Liver (tissue), 9 donors: ENCODE data around the gene MAT2A. TPM values are rescaled to one million over a fixed set of nuclear protein-coding genes. Genes with fewer than 3 reads are reported as not detected.
A peak's percentile ranks its signal among the peaks of the same experiment; 100 is the strongest.

Experiments
- DNase-seq: peaks from one replicate; pipeline ENCODE4 v3.0.0-alpha.2; 2017; ENCODE audit warnings: low spot score
- H3K27ac ChIP-seq, 2 donors: one replicate each; pipeline ENCODE4 v1.7.0; 2013; ENCODE audit warnings: inconsistent platforms in 2 of 2, low read length in 2 of 2, control low read depth in 1 of 2, low read depth in 1 of 2, mild to moderate bottlenecking in 1 of 2
- H3K27me3 ChIP-seq, 4 donors: one replicate each; pipeline versions ENCODE4 v1.6.1 to v1.7.0; 2013; ENCODE audit warnings: low read length in 3 of 4, inconsistent platforms in 1 of 4, mild to moderate bottlenecking in 1 of 4, moderate library complexity in 1 of 4; ENCODE audit not compliant: control insufficient read depth in 4 of 4, insufficient read depth in 4 of 4
- H3K36me3 ChIP-seq, 4 donors: one replicate each; pipeline versions ENCODE4 v1.6.1 to v1.7.0; 2013; ENCODE audit warnings: low read length in 3 of 4, mild to moderate bottlenecking in 3 of 4, low read depth in 1 of 4, moderate library complexity in 1 of 4; ENCODE audit not compliant: control insufficient read depth in 4 of 4, insufficient read depth in 3 of 4
- H3K4me1 ChIP-seq, 4 donors: one replicate each; pipeline versions ENCODE4 v1.6.1 to v1.7.0; 2013; ENCODE audit warnings: low read length in 3 of 4, mild to moderate bottlenecking in 3 of 4, moderate library complexity in 1 of 4; ENCODE audit not compliant: control insufficient read depth in 4 of 4, insufficient read depth in 4 of 4
- H3K4me3 ChIP-seq, 3 donors: one replicate each; pipeline versions ENCODE4 v1.6.1 to v1.7.0; 2013; ENCODE audit warnings: low read length in 3 of 3, control low read depth in 1 of 3, low read depth in 1 of 3, mild to moderate bottlenecking in 1 of 3
- H3K9ac ChIP-seq, 2 donors: one replicate each; pipeline ENCODE4 v1.7.0; 2013; ENCODE audit warnings: low read length in 2 of 2, mild to moderate bottlenecking in 2 of 2, moderate library complexity in 2 of 2, control low read depth in 1 of 2, low read depth in 1 of 2
- H3K9me3 ChIP-seq, 4 donors: one replicate each; pipeline versions ENCODE4 v1.6.1 to v1.7.0; 2013; ENCODE audit warnings: low read length in 3 of 4; ENCODE audit not compliant: control insufficient read depth in 4 of 4
- CTCF ChIP-seq: fragments of 150-350 bp; IDR thresholded peaks from 2 replicates; pipeline ENCODE4 v1.5.1; 2017; ENCODE audit warnings: improper control_type of control experiment, low read depth, low read length; ENCODE audit not compliant: missing input control
- EGR1 ChIP-seq, 2 donors: IDR thresholded peaks; 2 replicates each; pipeline ENCODE4 v1.6.1; 2016 to 2018; ENCODE audit warnings: antibody characterized with exemption in 2 of 2, low read depth in 2 of 2
- FOXA1 ChIP-seq: IDR thresholded peaks from 2 replicates; pipeline ENCODE4 v1.6.1; 2016; ENCODE audit warnings: antibody characterized with exemption
- HNF4A ChIP-seq, 2 donors: conservative IDR thresholded peaks; 2 replicates each; pipeline ENCODE4 v1.6.1; 2016; ENCODE audit warnings: antibody characterized with exemption in 2 of 2, mild to moderate bottlenecking in 2 of 2
- HNF4G ChIP-seq: IDR thresholded peaks from 2 replicates; pipeline ENCODE4 v1.6.1; 2016; ENCODE audit warnings: antibody characterized with exemption
- JUND ChIP-seq, 2 donors: IDR thresholded peaks; 2 replicates each; pipeline ENCODE4 v1.6.1; 2016; ENCODE audit warnings: antibody characterized with exemption in 2 of 2
- MAX ChIP-seq: IDR thresholded peaks from 2 replicates; pipeline ENCODE4 v1.6.1; 2016; ENCODE audit warnings: antibody characterized with exemption
- NR2F2 ChIP-seq: IDR thresholded peaks from 2 replicates; pipeline ENCODE4 v1.6.1; 2016; ENCODE audit warnings: antibody characterized with exemption
- RAD21 ChIP-seq, 2 donors: IDR thresholded peaks; 2 replicates each; pipeline ENCODE4 v1.6.1; 2016; ENCODE audit warnings: antibody characterized with exemption in 2 of 2, mild to moderate bottlenecking in 2 of 2
- REST ChIP-seq: IDR thresholded peaks from 2 replicates; pipeline ENCODE4 v1.6.1; 2016; ENCODE audit warnings: antibody characterized with exemption, mild to moderate bottlenecking
- RXRA ChIP-seq, 2 donors: IDR thresholded peaks; 2 replicates each; pipeline ENCODE4 v1.6.1; 2017 to 2018; ENCODE audit warnings: antibody characterized with exemption in 2 of 2, mild to moderate bottlenecking in 1 of 2
- SP1 ChIP-seq: IDR thresholded peaks from 2 replicates; pipeline ENCODE4 v1.6.1; 2018; ENCODE audit warnings: antibody characterized with exemption, mild to moderate bottlenecking
- TAF1 ChIP-seq: conservative IDR thresholded peaks from 2 replicates; pipeline ENCODE4 v1.6.1; 2016; ENCODE audit warnings: antibody characterized with exemption, mild to moderate bottlenecking
- YY1 ChIP-seq: IDR thresholded peaks from 2 replicates; pipeline ENCODE4 v1.6.1; 2016; ENCODE audit warnings: antibody characterized with exemption, mild to moderate bottlenecking
- WGBS: extraction: QIAGEN DNeasy Blood & Tissue Kit; methylation state at CpG from one replicate; pipeline ENCODE4 v1.1.7; 2013; 5-methylcytosine and 5-hydroxymethylcytosine counted together
- polyA plus RNA-seq, 2 donors: library from polyadenylated mRNA; stranded (reverse) in 1 of 2; unstranded in 1 of 2; fragments of 200-250 nt in 1 of 2; fragments of >200 nt in 1 of 2; fragmentation: Nextera tagmentation in 1 of 2; extraction: Ambion mirVana in 1 of 2; gene quantifications; one replicate each; pipeline versions ENCODE4 v1.2.1 to v1.2.3, GENCODE V29; 2013 to 2015
- total RNA-seq, 2 donors: library from RNA; depleted of rRNA; stranded (reverse); fragments of >200 nt; gene quantifications; one replicate each; pipeline ENCODE4 v1.2.3, GENCODE V29; 2014
- TF ChIP-seq, protein P1 (sequence below): IDR thresholded peaks from 2 replicates; pipeline ENCODE4 v1.6.1; 2016; ENCODE audit warnings: antibody characterized with exemption
- TF ChIP-seq, protein P2 (sequence below): IDR thresholded peaks from 2 replicates; pipeline ENCODE4 v1.6.1; 2016; ENCODE audit warnings: antibody characterized with exemption
- donor health status: healthy.
- donor health status: healthy.
- donor health status: healthy.
- donor health status: healthy.
- donor health status: healthy.

The MAT2A gene
- total and polyA plus RNA-seq, 4 donors = 48.3 to 104 (median 79.9) TPM

GRCh38 chr2:85506768-85507181, 32.2 kb upstream of the MAT2A start:
- no peaks in the 10 kb centered on the region for H3K36me3 ChIP-seq
- no peak for DNase-seq
- H3K9ac ChIP-seq = no peak overlapping the region
- no peak for TF ChIP-seq YY1
- TF ChIP-seq FOXA1 = no peak
- TF ChIP-seq NR2F2 = no peak
- no peak for TF ChIP-seq CTCF
- TF ChIP-seq, protein P1, sequence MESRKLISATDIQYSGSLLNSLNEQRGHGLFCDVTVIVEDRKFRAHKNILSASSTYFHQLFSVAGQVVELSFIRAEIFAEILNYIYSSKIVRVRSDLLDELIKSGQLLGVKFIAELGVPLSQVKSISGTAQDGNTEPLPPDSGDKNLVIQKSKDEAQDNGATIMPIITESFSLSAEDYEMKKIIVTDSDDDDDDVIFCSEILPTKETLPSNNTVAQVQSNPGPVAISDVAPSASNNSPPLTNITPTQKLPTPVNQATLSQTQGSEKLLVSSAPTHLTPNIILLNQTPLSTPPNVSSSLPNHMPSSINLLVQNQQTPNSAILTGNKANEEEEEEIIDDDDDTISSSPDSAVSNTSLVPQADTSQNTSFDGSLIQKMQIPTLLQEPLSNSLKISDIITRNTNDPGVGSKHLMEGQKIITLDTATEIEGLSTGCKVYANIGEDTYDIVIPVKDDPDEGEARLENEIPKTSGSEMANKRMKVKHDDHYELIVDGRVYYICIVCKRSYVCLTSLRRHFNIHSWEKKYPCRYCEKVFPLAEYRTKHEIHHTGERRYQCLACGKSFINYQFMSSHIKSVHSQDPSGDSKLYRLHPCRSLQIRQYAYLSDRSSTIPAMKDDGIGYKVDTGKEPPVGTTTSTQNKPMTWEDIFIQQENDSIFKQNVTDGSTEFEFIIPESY = no peak
- TF ChIP-seq RAD21 (IDR thresholded peaks at IDR 0.05) = no peak
- TF ChIP-seq MAX = no peak
- no peaks in the 10 kb centered on the region for H3K9me3 ChIP-seq
- no peaks in the 10 kb centered on the region for H3K27me3 ChIP-seq
- peaks cover 0 to 10% (median 4%) of the 10 kb centered on the region in 4 donors for H3K4me1 ChIP-seq
- no peak overlapping the region for H3K4me3 ChIP-seq
- no peak overlapping the region for H3K27ac ChIP-seq
- 83% methylated on average over 7 of the region's 7 CpGs for WGBS

DNA sequence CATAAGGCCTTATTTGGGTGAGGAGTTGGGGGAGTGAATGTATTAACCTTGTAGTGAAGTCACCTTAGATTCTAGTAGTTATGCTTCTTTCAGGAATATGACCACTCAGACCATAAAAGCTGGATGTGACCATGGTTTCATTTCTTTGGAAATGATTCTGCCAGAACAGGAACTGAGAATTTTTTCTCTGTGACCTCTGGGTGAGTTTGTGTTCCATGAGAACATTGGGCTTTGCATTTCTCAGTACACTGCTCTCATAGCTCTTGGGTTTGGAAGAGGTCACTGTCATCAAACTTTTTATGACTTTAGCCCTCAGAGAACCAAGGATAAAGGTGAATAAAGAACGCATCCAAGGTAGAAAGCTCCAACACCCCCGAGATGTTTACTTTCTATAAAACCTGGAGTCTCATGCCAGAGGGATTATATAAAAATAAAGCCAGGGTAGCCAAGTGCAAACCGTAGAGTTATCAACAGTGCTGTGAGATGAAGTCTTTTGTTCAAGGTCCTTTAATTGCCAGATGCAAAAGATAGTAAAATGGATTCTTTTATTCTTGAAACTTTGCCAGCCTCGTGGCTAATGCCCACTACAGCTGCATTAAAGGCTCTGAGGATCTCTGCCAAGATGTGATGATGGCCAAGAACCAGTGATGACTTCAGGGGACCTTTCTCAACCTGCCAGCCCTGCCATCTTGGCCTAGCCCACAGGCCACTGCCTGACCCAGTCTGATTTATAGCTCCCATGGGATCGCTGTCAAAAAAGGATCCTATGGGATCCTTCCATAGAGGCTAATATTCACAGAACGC, 27.8 kb upstream of the MAT2A start:
- Histone ChIP-seq H3K4me1 (peaks cover 0 to 2% (median 1%) of the 10 kb centered on the region in 4 donors), H3K9me3 (no peaks in the 10 kb centered on the region), H3K27ac (no peak overlapping the region), H3K36me3 (no peaks in the 10 kb centered on the region), H3K27me3 (no peaks in the 10 kb centered on the region), H3K4me3 (no peak overlapping the region), H3K9ac (no peak overlapping the region)
- WGBS = 75% methylated on average over 6 of the region's 6 CpGs
- DNase-seq = no peak
- TF ChIP-seq TAF1 = no peak
- peak; percentile 55 for TF ChIP-seq NR2F2
- no peak for TF ChIP-seq RAD21 (IDR thresholded peaks at IDR 0.05)

DNA sequence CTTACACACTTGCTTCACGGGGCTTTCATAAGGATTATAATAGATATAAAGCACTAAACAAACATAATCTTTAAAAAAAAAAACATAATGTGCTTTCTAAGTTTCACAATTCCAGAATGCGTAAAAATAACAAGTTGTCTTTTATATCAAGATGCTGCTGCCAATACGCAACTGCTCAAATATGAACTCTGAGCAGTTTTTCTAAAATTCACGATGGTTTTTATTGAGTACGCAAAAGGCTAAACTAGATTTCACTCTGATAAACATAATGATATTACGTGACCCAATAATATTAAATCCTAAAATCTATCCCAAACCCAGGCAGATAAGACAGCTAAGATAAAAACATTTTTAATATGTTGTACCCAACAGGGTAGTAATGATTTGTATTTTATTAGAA, 24.6 kb upstream of the MAT2A start:
- 65% methylated on average over 6 of the region's 6 CpGs for WGBS
- no peaks in the 10 kb centered on the region for H3K27me3 ChIP-seq
- no peaks in the 10 kb centered on the region for H3K36me3 ChIP-seq
- peaks cover 2 to 13% (median 7%) of the 10 kb centered on the region in 4 donors for H3K4me1 ChIP-seq
- TF ChIP-seq REST (no peak), CTCF (no peak), EGR1 (IDR thresholded peaks at IDR 0.05; ENCODE audit: low read depth in 2 of 2) (no peak), RXRA (IDR thresholded peaks at IDR 0.05) (no peak), YY1 (no peak), HNF4G (no peak), JUND (IDR thresholded peaks at IDR 0.05) (no peak), FOXA1 (no peak), RAD21 (IDR thresholded peaks at IDR 0.05) (no peak), SP1 (no peak), HNF4A (conservative IDR thresholded peaks at IDR 0.05) (no peak)
- TF ChIP-seq, protein P2, sequence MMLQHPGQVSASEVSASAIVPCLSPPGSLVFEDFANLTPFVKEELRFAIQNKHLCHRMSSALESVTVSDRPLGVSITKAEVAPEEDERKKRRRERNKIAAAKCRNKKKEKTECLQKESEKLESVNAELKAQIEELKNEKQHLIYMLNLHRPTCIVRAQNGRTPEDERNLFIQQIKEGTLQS = no peak
- no peaks in the 10 kb centered on the region for H3K9me3 ChIP-seq
- H3K4me3 ChIP-seq = no peak overlapping the region
- no peak for DNase-seq
- H3K27ac ChIP-seq = no peak overlapping the region
- no peak overlapping the region for H3K9ac ChIP-seq
